ENCODE measurements around the gene ZNF385A.

GRCh38 chr12:54401119-54401518 is 16.6 kb upstream of the ZNF385A start:
- TF ChIP-seq, protein P1, sequence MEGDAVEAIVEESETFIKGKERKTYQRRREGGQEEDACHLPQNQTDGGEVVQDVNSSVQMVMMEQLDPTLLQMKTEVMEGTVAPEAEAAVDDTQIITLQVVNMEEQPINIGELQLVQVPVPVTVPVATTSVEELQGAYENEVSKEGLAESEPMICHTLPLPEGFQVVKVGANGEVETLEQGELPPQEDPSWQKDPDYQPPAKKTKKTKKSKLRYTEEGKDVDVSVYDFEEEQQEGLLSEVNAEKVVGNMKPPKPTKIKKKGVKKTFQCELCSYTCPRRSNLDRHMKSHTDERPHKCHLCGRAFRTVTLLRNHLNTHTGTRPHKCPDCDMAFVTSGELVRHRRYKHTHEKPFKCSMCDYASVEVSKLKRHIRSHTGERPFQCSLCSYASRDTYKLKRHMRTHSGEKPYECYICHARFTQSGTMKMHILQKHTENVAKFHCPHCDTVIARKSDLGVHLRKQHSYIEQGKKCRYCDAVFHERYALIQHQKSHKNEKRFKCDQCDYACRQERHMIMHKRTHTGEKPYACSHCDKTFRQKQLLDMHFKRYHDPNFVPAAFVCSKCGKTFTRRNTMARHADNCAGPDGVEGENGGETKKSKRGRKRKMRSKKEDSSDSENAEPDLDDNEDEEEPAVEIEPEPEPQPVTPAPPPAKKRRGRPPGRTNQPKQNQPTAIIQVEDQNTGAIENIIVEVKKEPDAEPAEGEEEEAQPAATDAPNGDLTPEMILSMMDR (IDR thresholded peaks at IDR 0.05; ENCODE audit: insufficient read depth, low read depth, low read length), result no peak
- TF ChIP-seq EZH2 (IDR thresholded peaks at IDR 0.05; ENCODE audit: insufficient read depth, low read length), result no peak
